Uterus (tissue), 4 donors: ENCODE measurements around the gene MYORG. TPM values are rescaled to one million over a fixed set of nuclear protein-coding genes. Genes with fewer than 3 reads are reported as not detected.

Source experiments
- DNase-seq, 2 donors: peaks; one replicate each; pipeline ENCODE4 v3.0.0-alpha.2; 2019 to 2020
- H3K27ac ChIP-seq, 2 donors: fragments of 200-600 bp; sonication (generic); 1 replicate in 1 of 2; 2 replicates in 1 of 2; pipeline ENCODE4 v1.5.1; 2016 to 2018
- H3K27me3 ChIP-seq, 2 donors: fragments of 200-600 bp; sonication (generic); one replicate each; pipeline ENCODE4 v1.5.1; 2018 to 2019; ENCODE audit warnings: control low read depth in 1 of 2
- H3K36me3 ChIP-seq, 2 donors: fragments of 200-600 bp; sonication (generic); one replicate each; pipeline ENCODE4 v1.5.1; 2019; ENCODE audit warnings: control low read depth in 1 of 2
- H3K4me1 ChIP-seq, 2 donors: fragments of 200-600 bp; sonication (generic); one replicate each; pipeline ENCODE4 v1.5.1; 2018 to 2019; ENCODE audit warnings: control low read depth in 1 of 2
- H3K4me3 ChIP-seq, 2 donors: fragments of 200-600 bp; sonication (generic); 1 replicate in 1 of 2; 2 replicates in 1 of 2; pipeline ENCODE4 v1.5.1; 2018 to 2019; ENCODE audit warnings: mild to moderate bottlenecking in 1 of 2
- H3K9me3 ChIP-seq, 2 donors: fragments of 200-600 bp; sonication (generic); one replicate each; pipeline ENCODE4 v1.5.1; 2019; ENCODE audit warnings: control low read depth in 1 of 2
- CTCF ChIP-seq, 4 experiments: fragments of 200-600 bp in 2 of 4; fragments of 450-650 bp in 2 of 4; sonication (generic) in 2 of 4; IDR thresholded peaks; one replicate each; pipeline ENCODE4 v1.5.1; 2016 to 2019; ENCODE audit warnings: antibody characterized with exemption in 4 of 4, mild to moderate bottlenecking in 2 of 4, moderate library complexity in 1 of 4
- POLR2A ChIP-seq, 2 donors: fragments of 450-650 bp; IDR thresholded peaks; one replicate each; pipeline ENCODE4 v1.6.1; 2016; ENCODE audit warnings: antibody characterized with exemption in 2 of 2, mild to moderate bottlenecking in 1 of 2, moderate library complexity in 1 of 2
- intact Hi-C: fragments of 100-400 bp; cut with DNase I; formaldehyde crosslinking; loops from one replicate; pipeline ENCODE4 v1.15.1; 2023; ENCODE audit warnings: low total_unique reads
- total RNA-seq, 4 donors: library from RNA; depleted of rRNA in 3 of 4; stranded (reverse); fragments of >200 nt in 3 of 4; gene quantifications; one replicate each; pipeline versions ENCODE4 v1.1.0 to v1.2.4, GENCODE V29; 2014 to 2023
- donor health status: DM: yes; HTN: yes; CAD: no.

The MYORG gene
- total RNA-seq, 4 donors from 2014 or later: under 0.01 to 6.6 (median 2.3) TPM

DNA sequence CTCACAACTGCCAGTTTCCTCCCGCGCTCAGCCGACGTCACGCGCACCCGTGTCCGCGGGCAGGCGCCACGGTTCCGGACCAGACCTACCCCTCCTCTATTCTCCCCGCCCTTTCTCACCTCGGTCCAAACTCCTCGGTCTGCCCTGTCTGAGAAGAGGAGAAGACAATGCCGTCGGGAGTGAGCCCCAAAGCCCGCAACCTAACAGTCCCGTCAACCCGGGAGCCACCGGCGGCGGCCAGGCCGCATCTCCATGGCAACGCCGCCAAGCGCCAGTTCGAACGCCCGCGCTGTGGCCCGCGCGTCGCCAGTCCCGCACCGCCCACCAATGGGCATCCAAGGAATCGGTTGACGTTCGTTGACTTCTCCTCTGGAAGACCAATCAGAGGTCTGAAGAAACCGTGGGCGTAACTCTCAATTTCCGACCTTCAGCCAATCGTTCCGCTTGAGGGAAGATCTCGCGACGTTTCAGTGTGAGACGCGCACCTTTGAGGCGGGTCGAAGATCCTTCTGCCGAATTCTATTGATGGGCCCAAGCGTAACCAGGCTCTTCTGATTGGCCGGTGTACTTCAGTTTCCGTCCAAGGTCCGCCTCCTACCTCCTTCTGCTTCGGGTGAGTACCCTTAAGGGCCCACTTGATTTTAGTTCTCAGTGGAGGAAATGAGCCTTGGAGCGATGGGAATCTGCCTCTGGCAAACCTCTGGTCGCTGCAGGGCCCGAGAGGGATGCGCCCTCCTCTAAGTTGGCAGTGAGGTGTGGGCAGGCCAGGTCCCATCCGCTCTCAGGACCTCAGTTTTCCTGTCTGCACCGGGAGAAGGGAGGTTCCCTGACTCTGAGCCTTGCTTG, 47.5 kb downstream of the MYORG start, which contains the start of the genes KIF24 and NUDT2:
TSS of gene KIF24 (minus strand) at position 282 of the 846 bp plus-strand sequence. CDS start 17,922 bp downstream, outside the sequence.
TSS of gene NUDT2 (plus strand) at position 583 of the 846 bp plus-strand sequence. CDS start 9,471 bp downstream, outside the sequence.
- intact Hi-C loops: no loop called here
- peak within 1 kb of the TSS; percentile 53 to 91 for H3K4me3 ChIP-seq
- TF ChIP-seq CTCF (IDR thresholded peaks at IDR 0.05): no peak
- TF ChIP-seq POLR2A (IDR thresholded peaks at IDR 0.05): peak; percentile 68 to 84
- no peaks in the 10 kb centered on the region for H3K9me3 ChIP-seq
- no peaks in the 10 kb centered on the region for H3K36me3 ChIP-seq
- peak within 1 kb of the TSS; percentile 88 to 97 for H3K27ac ChIP-seq
- H3K27me3 ChIP-seq: no peaks in the 10 kb centered on the region
- H3K4me1 ChIP-seq: peaks cover 0 to 6% of the 10 kb centered on the region in 2 donors
- peak; percentile 96 to 98 for DNase-seq

- intact Hi-C loops: no loop called here
- peak overlapping the region; percentile 57 to 76 for H3K27ac ChIP-seq
- TF ChIP-seq CTCF (IDR thresholded peaks at IDR 0.05): no peak
These were observed 48.2 kb downstream of the MYORG start for GRCh38 chr9:34328500-34328986.

DNA sequence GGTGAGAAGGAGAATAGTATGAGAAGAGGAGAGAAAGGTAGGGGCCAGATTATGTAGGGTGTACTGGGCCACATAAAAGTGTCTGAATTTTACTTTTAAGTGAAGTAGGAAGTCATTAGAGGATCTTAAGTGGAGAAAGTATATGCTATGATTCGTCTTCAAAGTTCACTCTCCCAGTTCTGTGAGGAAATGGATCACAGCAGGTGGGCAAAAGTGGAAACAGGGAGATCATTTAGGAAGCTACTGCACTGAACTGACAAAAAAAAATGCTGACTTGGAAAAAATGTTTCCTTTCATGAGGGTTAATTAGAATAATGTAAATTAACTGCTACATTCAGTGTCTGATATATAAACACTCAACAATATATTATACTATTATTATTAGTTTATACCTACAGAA, 50.0 kb downstream of the MYORG start:
- TF ChIP-seq CTCF (IDR thresholded peaks at IDR 0.05): no peak
- H3K36me3 ChIP-seq: no peaks in the 10 kb centered on the region
- no peak overlapping the region for H3K27ac ChIP-seq
- no peaks in the 10 kb centered on the region for H3K9me3 ChIP-seq
- H3K4me3 ChIP-seq: no peak overlapping the region
- no peaks in the 10 kb centered on the region for H3K27me3 ChIP-seq
- intact Hi-C loops: no loop called here
- peaks cover 0 to 6% of the 10 kb centered on the region in 2 donors for H3K4me1 ChIP-seq
- DNase-seq: no peak

More at GRCh38 chr9:34328500-34328986, 48.2 kb downstream of the MYORG start:
- H3K36me3 ChIP-seq: no peaks in the 10 kb centered on the region
- H3K27me3 ChIP-seq: no peaks in the 10 kb centered on the region
- DNase-seq: no peak
- peak overlapping the region; percentile 53 to 91 for H3K4me3 ChIP-seq
- H3K4me1 ChIP-seq: peaks cover 0 to 6% of the 10 kb centered on the region in 2 donors
- H3K9me3 ChIP-seq: no peaks in the 10 kb centered on the region

GRCh38 chr9:34322899-34323591, 53.7 kb downstream of the MYORG start:
- Histone ChIP-seq H3K36me3 (no peaks in the 10 kb centered on the region), H3K4me3 (no peak overlapping the region), H3K27ac (no peak overlapping the region), H3K9me3 (no peaks in the 10 kb centered on the region), H3K27me3 (no peaks in the 10 kb centered on the region), H3K4me1 (no peaks in the 10 kb centered on the region)
- DNase-seq: no peak
- TF ChIP-seq POLR2A (IDR thresholded peaks at IDR 0.05): no peak
- intact Hi-C loops: no loop called here

DNA sequence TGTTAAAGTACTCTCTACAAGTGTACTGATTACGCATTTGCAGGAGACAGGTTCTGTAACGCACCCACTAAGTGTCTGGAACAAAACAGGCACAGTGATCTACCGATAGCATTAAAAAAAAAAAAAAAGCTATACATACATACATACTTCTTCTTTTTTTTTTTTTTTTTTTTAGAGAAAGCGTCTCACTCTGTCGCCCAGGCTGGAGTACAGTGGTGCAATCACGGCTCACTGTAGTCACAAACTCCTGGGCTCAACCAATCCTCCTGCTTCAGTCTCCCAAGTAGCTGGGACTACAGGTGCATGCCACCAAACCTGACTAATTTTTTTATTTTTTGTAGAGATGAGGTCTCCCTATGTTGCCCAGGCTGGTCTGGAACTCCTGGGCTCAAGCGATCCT, 55.2 kb downstream of the MYORG start:
- intact Hi-C loops: no loop called here
- no peaks in the 10 kb centered on the region for H3K27me3 ChIP-seq

More for the DNA sequence above, 55.2 kb downstream of the MYORG start:
- no peak for DNase-seq
- H3K36me3 ChIP-seq: no peaks in the 10 kb centered on the region
- no peak overlapping the region for H3K27ac ChIP-seq
- no peaks in the 10 kb centered on the region for H3K4me1 ChIP-seq
- TF ChIP-seq CTCF (IDR thresholded peaks at IDR 0.05): no peak
- TF ChIP-seq POLR2A (IDR thresholded peaks at IDR 0.05): no peak
- H3K4me3 ChIP-seq: no peak overlapping the region
- no peaks in the 10 kb centered on the region for H3K9me3 ChIP-seq
